ENCODE results near the gene RYR1. TPM values are rescaled to one million over a fixed set of nuclear protein-coding genes. Genes with fewer than 3 reads are reported as not detected.
"Not testable (repeated sequence)": the region's sequence is repeated elsewhere in the genome, so short reads cannot be mapped to it uniquely, and the experiment has no call there.

The RYR1 gene
- total RNA-seq, 1 donor from 2014 or later, result 9.3 TPM

DNA sequence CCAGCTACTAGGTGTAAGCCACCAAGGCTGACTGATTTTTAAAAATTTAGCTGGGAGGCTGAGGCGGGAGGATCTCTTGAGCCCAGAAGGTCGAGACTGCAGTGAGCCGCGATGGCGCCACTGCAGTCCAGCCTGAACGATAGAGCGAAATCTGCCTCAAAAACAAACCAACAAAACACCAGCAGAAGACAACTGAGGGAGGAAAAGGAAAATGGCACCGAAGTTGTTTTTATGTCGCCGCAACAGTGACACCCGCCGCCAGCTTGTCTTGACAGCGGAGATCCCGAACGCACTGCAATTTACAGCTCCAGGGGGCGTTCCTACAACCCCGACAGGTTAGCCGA lies 30.9 kb upstream of the RYR1 start:
- Mint-ChIP-seq H3K9me3 (no peaks in the 10 kb centered on the region), H3K27me3 (peaks cover 12% of the 10 kb centered on the region), H3K4me1 (ENCODE audit: unreplicated experiment) (no peaks in the 10 kb centered on the region), H3K4me3 (peak overlapping the region; percentile 92), H3K36me3 (no peaks in the 10 kb centered on the region), H3K27ac (peak overlapping the region; percentile 69)
- TF ChIP-seq, protein P1, sequence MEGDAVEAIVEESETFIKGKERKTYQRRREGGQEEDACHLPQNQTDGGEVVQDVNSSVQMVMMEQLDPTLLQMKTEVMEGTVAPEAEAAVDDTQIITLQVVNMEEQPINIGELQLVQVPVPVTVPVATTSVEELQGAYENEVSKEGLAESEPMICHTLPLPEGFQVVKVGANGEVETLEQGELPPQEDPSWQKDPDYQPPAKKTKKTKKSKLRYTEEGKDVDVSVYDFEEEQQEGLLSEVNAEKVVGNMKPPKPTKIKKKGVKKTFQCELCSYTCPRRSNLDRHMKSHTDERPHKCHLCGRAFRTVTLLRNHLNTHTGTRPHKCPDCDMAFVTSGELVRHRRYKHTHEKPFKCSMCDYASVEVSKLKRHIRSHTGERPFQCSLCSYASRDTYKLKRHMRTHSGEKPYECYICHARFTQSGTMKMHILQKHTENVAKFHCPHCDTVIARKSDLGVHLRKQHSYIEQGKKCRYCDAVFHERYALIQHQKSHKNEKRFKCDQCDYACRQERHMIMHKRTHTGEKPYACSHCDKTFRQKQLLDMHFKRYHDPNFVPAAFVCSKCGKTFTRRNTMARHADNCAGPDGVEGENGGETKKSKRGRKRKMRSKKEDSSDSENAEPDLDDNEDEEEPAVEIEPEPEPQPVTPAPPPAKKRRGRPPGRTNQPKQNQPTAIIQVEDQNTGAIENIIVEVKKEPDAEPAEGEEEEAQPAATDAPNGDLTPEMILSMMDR (conservative IDR thresholded peaks at IDR 0.05), result no peak
- no peak for DNase-seq (ENCODE audit: extremely low spot score, unreplicated experiment)

DNA sequence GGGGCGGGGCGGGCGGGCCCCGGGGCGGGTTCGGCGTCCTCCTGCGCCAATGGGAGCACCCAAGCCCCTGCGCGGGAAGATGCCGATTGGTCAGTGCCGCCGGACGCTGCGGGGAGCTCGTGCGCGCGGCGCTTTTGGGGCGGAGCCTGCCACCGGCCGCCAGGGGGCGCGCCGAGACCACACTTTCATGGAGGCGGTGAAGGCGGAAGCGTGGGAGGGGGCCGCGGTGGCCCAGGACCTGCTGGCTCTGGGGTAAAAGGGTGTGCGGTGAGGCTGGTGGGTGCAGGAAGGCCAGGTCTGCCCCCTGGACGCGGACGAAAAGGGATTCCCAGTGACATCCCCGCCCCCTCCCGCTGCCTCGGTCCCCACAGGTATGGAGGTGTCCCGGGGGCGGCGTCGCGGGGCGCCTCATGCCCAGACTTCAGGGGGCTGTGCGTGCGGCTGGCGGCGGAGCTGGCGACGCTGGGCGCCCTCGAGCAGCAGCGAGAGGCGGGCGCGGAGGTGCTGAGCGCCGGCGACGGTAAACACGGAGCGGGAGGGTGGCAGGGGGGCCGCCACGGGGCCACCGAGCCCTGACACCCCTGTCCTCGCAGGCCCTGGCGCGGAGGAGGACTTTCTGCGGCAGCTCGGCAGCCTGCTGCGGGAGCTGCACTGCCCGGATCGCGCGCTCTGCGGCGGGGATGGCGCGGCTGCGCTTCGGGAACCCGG lies 30.4 kb upstream of the RYR1 start, which contains the start of gene FAM98C:
Gene FAM98C, plus strand, starts transcription at position 127 of the 708 bp plus-strand sequence. Its CDS starts 61 bp downstream, at position 188.
- no peaks in the 10 kb centered on the region for H3K9me3 Mint-ChIP-seq
- H3K4me1 Mint-ChIP-seq (ENCODE audit: unreplicated experiment), result no peaks in the 10 kb centered on the region
- H3K27ac Mint-ChIP-seq, result peak within 1 kb of the TSS; percentile 69
- TF ChIP-seq, protein P1 (conservative IDR thresholded peaks at IDR 0.05), result peak; percentile 100
- peak; percentile 99 for DNase-seq (ENCODE audit: extremely low spot score, unreplicated experiment)
- H3K4me3 Mint-ChIP-seq, result peak within 1 kb of the TSS; percentile 92
- H3K36me3 Mint-ChIP-seq, result no peaks in the 10 kb centered on the region
- peaks cover 12% of the 10 kb centered on the region for H3K27me3 Mint-ChIP-seq

- Mint-ChIP-seq H3K36me3 (no peaks in the 10 kb centered on the region), H3K27me3 (peaks cover 8% of the 10 kb centered on the region), H3K9me3 (no peaks in the 10 kb centered on the region), H3K4me3 (peak overlapping the region; percentile 92), H3K27ac (no peak overlapping the region), H3K4me1 (ENCODE audit: unreplicated experiment) (no peaks in the 10 kb centered on the region)
- no peak for DNase-seq (ENCODE audit: extremely low spot score, unreplicated experiment)
- TF ChIP-seq, protein P1 (conservative IDR thresholded peaks at IDR 0.05), result no peak
Measured at GRCh38 chr19:38404858-38405257, 28.6 kb upstream of the RYR1 start.

- no peaks in the 10 kb centered on the region for H3K36me3 Mint-ChIP-seq
- no peak for DNase-seq (ENCODE audit: extremely low spot score, unreplicated experiment)
- TF ChIP-seq, protein P1 (conservative IDR thresholded peaks at IDR 0.05), result no peak
- no peaks in the 10 kb centered on the region for H3K9me3 Mint-ChIP-seq
- no peak overlapping the region for H3K27ac Mint-ChIP-seq
- H3K27me3 Mint-ChIP-seq, result peaks cover 5% of the 10 kb centered on the region
- H3K4me1 Mint-ChIP-seq (ENCODE audit: unreplicated experiment), result no peaks in the 10 kb centered on the region
- H3K4me3 Mint-ChIP-seq, result peak overlapping the region; percentile 36
Measured at GRCh38 chr19:38405276-38405675, 28.2 kb upstream of the RYR1 start.

- no peak for DNase-seq (ENCODE audit: extremely low spot score, unreplicated experiment)
- H3K27ac Mint-ChIP-seq, result no peak overlapping the region
- no peaks in the 10 kb centered on the region for H3K27me3 Mint-ChIP-seq
- H3K4me3 Mint-ChIP-seq, result no peak overlapping the region
- H3K4me1 Mint-ChIP-seq (ENCODE audit: unreplicated experiment), result no peaks in the 10 kb centered on the region
- no peaks in the 10 kb centered on the region for H3K9me3 Mint-ChIP-seq
- TF ChIP-seq, protein P1 (conservative IDR thresholded peaks at IDR 0.05), result no peak
- H3K36me3 Mint-ChIP-seq, result no peaks in the 10 kb centered on the region
Measured at GRCh38 chr19:38409631-38410133, 23.8 kb upstream of the RYR1 start.

GRCh38 chr19:38410407-38410806 lies 23.1 kb upstream of the RYR1 start:
- not testable (repeated sequence) for H3K27ac Mint-ChIP-seq, H3K27me3 Mint-ChIP-seq

More at GRCh38 chr19:38410407-38410806, 23.1 kb upstream of the RYR1 start:
- not testable (repeated sequence) for DNase-seq (ENCODE audit: extremely low spot score, unreplicated experiment); H3K4me1 Mint-ChIP-seq (ENCODE audit: unreplicated experiment); H3K36me3 Mint-ChIP-seq; H3K9me3 Mint-ChIP-seq; H3K4me3 Mint-ChIP-seq
